ENCODE data around the gene MAML1. TPM values are rescaled to one million over a fixed set of nuclear protein-coding genes. Genes with fewer than 3 reads are reported as not detected.
"Not testable (repeated sequence)": the region's sequence is repeated elsewhere in the genome, so short reads cannot be mapped to it uniquely, and the experiment has no call there.

Gene MAML1
- total and polyA plus RNA-seq, 4 donors: 2.2 to 7.6 (median 6.3) TPM

GRCh38 chr5:179738742-179739141 lies 6.1 kb downstream of the MAML1 start:
- Histone ChIP-seq H3K36me3 (ENCODE audit: control insufficient read depth in 4 of 4, insufficient read depth in 3 of 4, low read depth in 1 of 4, low read length in 3 of 4) (peaks cover 0 to 3% (median 0%) of the 10 kb centered on the region in 4 donors), H3K27ac (ENCODE audit: low read depth in 1 of 2, low read length in 2 of 2) (no peak overlapping the region), H3K9me3 (ENCODE audit: control insufficient read depth in 4 of 4, low read length in 3 of 4) (no peaks in the 10 kb centered on the region), H3K27me3 (ENCODE audit: control insufficient read depth in 4 of 4, insufficient read depth in 4 of 4, low read length in 3 of 4) (no peaks in the 10 kb centered on the region), H3K4me1 (ENCODE audit: control insufficient read depth in 4 of 4, insufficient read depth in 4 of 4, low read length in 3 of 4) (peaks cover 3 to 18% (median 13%) of the 10 kb centered on the region in 4 donors), H3K4me3 (ENCODE audit: low read depth in 1 of 3, low read length in 3 of 3) (no peak overlapping the region), H3K9ac (ENCODE audit: low read depth in 1 of 2, low read length in 2 of 2) (no peak overlapping the region)
- DNase-seq (ENCODE audit: low spot score): no peak
- WGBS: 87% methylated on average over 4 of the region's 4 CpGs
- no peak for TF ChIP-seq GABPA (IDR thresholded peaks at IDR 0.05 in 1 of 2, conservative IDR thresholded peaks at IDR 0.05 in 1 of 2)
- TF ChIP-seq SP1 (IDR thresholded peaks at IDR 0.05): no peak
- TF ChIP-seq RAD21 (IDR thresholded peaks at IDR 0.05): no peak
- no peak for TF ChIP-seq MAX (IDR thresholded peaks at IDR 0.05)
- no peak for TF ChIP-seq HNF4G (IDR thresholded peaks at IDR 0.05)
- TF ChIP-seq ATF3 (IDR thresholded peaks at IDR 0.05): no peak

GRCh38 chr5:179744106-179744505 lies 11.5 kb downstream of the MAML1 start:
- not testable (repeated sequence) for H3K9me3 ChIP-seq (ENCODE audit: control insufficient read depth in 4 of 4, low read length in 3 of 4); H3K9ac ChIP-seq (ENCODE audit: low read depth in 1 of 2, low read length in 2 of 2); H3K4me1 ChIP-seq (ENCODE audit: control insufficient read depth in 4 of 4, insufficient read depth in 4 of 4, low read length in 3 of 4); H3K36me3 ChIP-seq (ENCODE audit: control insufficient read depth in 4 of 4, insufficient read depth in 3 of 4, low read depth in 1 of 4, low read length in 3 of 4); DNase-seq (ENCODE audit: low spot score); H3K27me3 ChIP-seq (ENCODE audit: control insufficient read depth in 4 of 4, insufficient read depth in 4 of 4, low read length in 3 of 4); H3K27ac ChIP-seq (ENCODE audit: low read depth in 1 of 2, low read length in 2 of 2); H3K4me3 ChIP-seq (ENCODE audit: low read depth in 1 of 3, low read length in 3 of 3)
- WGBS: 91% methylated on average over 7 of the region's 7 CpGs

GRCh38 chr5:179746872-179747271 lies 14.2 kb downstream of the MAML1 start:
- H3K9me3 ChIP-seq (ENCODE audit: control insufficient read depth in 4 of 4, low read length in 3 of 4): no peaks in the 10 kb centered on the region
- H3K36me3 ChIP-seq (ENCODE audit: control insufficient read depth in 4 of 4, insufficient read depth in 3 of 4, low read depth in 1 of 4, low read length in 3 of 4): peaks cover 0 to 3% (median 0%) of the 10 kb centered on the region in 4 donors
- TF ChIP-seq YY1 (IDR thresholded peaks at IDR 0.05) (no peak), ATF3 (IDR thresholded peaks at IDR 0.05) (no peak), MAX (IDR thresholded peaks at IDR 0.05) (no peak), TAF1 (conservative IDR thresholded peaks at IDR 0.05) (no peak), JUND (IDR thresholded peaks at IDR 0.05) (no peak), ZBTB33 (IDR thresholded peaks at IDR 0.05) (no peak), REST (IDR thresholded peaks at IDR 0.05) (no peak), HNF4G (IDR thresholded peaks at IDR 0.05) (no peak), NR2F2 (IDR thresholded peaks at IDR 0.05) (no peak)
- no peaks in the 10 kb centered on the region for H3K27me3 ChIP-seq (ENCODE audit: control insufficient read depth in 4 of 4, insufficient read depth in 4 of 4, low read length in 3 of 4)
- WGBS: 95% methylated on average over 2 of the region's 2 CpGs
- no peak overlapping the region for H3K4me3 ChIP-seq (ENCODE audit: low read depth in 1 of 3, low read length in 3 of 3)
- DNase-seq (ENCODE audit: low spot score): no peak
- no peak overlapping the region for H3K9ac ChIP-seq (ENCODE audit: low read depth in 1 of 2, low read length in 2 of 2)
- H3K27ac ChIP-seq (ENCODE audit: low read depth in 1 of 2, low read length in 2 of 2): no peak overlapping the region
- H3K4me1 ChIP-seq (ENCODE audit: control insufficient read depth in 4 of 4, insufficient read depth in 4 of 4, low read length in 3 of 4): peaks cover 0 to 3% (median 0%) of the 10 kb centered on the region in 4 donors
